Stimulated activated CD8-positive, alpha-beta memory T cell treated with anti-CD3 and anti-CD28 coated beads, Interleukin-15, amount 100 ng/mL, for 48 hours (primary cell): ENCODE measurements around the gene AFAP1L2.

ENCODE experiments used
- DNase-seq, 2 donors: peaks; one replicate each; pipeline ENCODE4 v3.0.0-alpha.2; 2020; ENCODE audit warnings: low read depth in 2 of 2

AFAP1L2 gene

DNA sequence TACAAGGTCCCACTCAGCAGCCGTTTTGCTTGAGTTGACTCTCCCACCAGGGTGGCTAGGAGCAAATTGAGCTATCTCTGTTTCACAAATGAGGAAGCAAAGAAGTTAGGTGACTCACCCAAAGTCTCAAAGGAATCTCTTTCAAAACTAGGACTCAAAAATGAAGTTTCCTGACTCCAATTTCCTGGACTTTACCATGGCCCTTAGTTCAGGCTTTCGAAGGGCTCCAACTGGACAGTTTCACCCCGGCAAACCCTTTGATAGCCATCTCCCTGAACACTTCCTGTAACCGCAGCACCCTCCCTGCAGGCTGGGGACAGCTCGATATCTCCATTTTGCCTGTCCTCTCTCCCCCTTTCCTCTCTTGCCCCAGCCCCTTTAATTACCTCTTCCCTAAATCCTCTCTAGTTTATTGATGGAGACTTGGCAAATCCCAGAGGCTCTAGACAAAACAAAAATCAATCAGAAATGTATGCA, 4.7 kb upstream of the AFAP1L2 start:
- no peak for DNase-seq

GRCh38 chr10:114408112-114408967, 4.0 kb upstream of the AFAP1L2 start:
- DNase-seq, result no peak

- DNase-seq, result no peak
Measured at GRCh38 chr10:114406455-114406854, 2.2 kb upstream of the AFAP1L2 start.

- no peak for DNase-seq
Measured at GRCh38 chr10:114405011-114405350, 679 bp upstream of the AFAP1L2 start.

GRCh38 chr10:114403541-114404161, 651 bp downstream of the AFAP1L2 start:
- no peak for DNase-seq

- DNase-seq, result no peak
Measured at GRCh38 chr10:114402871-114403540, 1.3 kb downstream of the AFAP1L2 start.

GRCh38 chr10:114402233-114402632, 2.1 kb downstream of the AFAP1L2 start:
- DNase-seq, result no peak

DNA sequence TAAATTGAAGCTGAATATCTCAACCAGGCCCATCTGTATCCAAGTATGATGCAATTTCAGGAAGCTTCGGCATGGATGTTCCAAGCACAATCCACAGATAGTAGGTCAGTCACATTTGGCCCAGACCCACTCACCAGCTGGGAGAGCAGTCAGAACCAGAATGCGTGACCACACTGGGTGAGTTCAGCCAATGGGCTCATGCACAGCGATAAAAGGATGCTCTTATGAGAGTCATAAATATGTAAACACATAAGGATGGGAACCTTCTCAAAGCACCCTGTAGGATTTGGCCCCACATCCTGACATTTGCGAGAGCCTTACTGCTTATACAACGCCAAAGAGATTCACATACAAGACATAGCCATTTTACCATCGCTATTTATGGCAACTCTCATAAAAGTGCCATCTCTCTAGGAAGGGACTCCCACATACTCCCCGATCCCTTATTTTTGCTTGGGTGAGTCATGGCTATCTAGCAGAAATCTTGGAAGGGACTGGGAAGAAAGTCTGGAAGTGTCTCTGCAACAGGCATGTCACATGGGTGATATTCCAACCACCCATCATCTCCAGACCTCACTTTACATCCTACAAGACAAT, 3.0 kb downstream of the AFAP1L2 start:
- no peak for DNase-seq

- no peak for DNase-seq
Measured at GRCh38 chr10:114400091-114400490, 4.2 kb downstream of the AFAP1L2 start.

- no peak for DNase-seq
Measured at GRCh38 chr10:114399576-114399975, 4.7 kb downstream of the AFAP1L2 start.

GRCh38 chr10:114398587-114399331, 5.5 kb downstream of the AFAP1L2 start:
- DNase-seq, result no peak

DNA sequence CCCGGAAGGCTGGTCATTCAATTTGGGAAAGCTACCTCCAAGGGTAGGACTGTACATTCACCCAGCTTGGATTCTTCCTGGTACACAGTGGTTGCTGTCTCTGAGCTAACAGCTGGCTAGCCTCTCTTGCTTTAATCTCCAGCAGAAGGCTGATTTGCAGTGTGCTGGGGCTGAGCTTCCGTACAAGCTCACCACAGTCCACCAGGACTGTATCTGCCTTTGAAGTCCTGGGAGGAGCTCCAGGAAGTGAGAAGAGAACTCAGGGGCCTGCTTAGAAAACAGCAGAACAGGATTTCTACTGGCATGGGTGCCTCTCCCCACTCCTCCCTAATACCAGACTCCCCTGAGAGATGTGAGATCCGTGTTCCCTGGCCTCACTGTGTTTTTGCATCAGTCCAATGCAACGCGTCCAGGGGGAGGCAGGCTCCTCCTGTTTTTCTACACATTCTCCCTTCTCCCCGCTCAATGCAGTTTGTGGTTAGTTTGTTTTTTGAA, 6.6 kb downstream of the AFAP1L2 start:
- DNase-seq, result no peak

- DNase-seq, result no peak
Measured at GRCh38 chr10:114396464-114396863, 7.8 kb downstream of the AFAP1L2 start.

GRCh38 chr10:114395366-114396022, 8.8 kb downstream of the AFAP1L2 start:
- peak in 1 of 2 donors; percentile 15 for DNase-seq

DNA sequence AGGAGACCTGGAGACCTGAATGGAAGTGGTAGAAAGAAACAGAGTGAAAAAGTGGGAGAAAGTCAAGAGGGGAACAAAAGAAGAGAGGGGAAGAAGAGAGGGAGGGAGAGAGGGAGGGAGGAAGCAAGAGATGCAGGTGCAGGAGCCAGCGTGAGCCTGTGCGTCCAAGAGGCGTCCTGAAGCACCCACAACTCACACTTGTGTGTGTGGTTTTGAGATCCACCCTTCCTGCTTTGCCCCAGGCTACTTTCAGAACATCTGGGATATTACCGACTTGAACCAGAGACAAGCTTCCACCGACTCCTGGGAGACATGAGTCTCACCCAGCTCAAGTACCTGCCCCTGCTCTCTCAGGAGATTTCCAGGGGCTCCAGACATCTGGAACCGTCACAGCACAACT, 9.8 kb downstream of the AFAP1L2 start:
- no peak for DNase-seq

- no peak for DNase-seq
Measured at GRCh38 chr10:114393886-114394285, 10.4 kb downstream of the AFAP1L2 start.

DNA sequence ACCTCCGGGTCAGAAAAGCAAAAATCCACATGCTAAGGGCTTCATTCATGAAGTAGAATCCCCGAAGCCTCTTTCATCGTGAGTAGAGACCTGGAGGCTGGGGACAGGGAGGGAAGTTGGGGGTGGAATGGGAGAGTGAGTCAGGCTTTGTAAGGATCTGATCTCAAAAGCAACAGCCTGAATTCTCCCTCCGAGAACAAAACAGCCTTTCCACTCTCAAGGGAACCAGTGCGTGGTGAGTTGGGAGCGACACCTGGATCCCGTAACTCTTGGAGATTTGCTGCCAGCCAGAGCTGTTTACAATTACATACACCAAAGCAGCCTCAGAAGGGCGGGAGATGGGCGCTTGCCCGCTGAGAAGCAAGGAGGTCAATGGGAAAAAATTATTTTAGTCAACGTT, 10.8 kb downstream of the AFAP1L2 start:
- no peak for DNase-seq

DNA sequence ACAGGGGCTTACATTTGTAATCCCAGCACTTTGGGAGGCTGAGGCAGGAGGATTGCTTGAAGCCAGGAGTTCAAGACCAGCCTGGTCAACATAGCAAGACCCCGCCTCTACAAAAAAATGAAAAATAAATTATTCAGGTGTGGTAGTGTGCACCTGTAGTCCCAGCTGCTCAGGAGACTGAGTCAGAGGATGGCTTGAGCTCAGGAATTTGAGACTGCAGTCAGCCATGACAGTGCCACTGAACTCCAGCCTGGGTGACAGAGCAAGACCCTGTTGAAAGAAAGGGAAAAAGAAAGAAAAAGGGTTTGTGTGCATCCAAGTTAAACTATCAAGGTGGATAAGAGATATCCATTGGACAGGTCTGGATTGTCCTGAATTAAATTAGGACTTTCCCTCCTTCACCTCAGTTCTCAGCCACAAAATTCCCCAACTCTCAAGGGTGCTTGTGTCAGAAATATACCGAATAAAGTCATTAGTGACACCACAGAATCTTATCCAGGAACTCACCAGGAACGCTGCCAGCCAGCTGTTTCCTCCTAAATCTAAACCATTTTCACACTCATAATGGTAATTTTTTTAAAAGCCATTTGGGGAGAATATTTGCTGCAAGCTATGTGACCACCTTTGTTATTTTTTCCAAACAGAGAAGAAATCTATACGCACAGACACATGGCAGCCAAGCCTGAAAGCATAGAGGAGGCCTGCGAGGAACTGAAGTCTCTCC, 12.0 kb downstream of the AFAP1L2 start:
- DNase-seq, result no peak

GRCh38 chr10:114391599-114391998, 12.7 kb downstream of the AFAP1L2 start:
- no peak for DNase-seq

DNA sequence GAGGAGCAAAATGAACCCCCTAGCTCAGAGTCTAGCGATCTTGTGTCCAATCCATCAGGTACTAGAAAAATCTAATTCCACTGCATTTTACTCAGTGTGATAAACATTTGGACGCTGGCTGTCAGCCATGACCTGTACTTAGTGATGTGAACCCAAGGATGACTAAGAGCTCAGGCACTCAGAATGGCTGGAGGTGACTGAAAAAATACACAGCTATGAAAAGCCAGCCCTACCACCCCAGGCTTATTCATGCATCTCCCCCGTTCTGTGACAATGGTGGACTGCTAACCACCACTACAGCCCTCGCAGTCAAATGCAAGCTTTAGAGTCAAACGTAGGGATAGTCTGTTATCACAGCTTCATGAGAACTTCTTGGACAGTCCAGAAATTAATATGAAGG, 14.9 kb downstream of the AFAP1L2 start:
- DNase-seq, result no peak
